ENCODE data around the gene GALNS. TPM values are rescaled to one million over a fixed set of nuclear protein-coding genes. Genes with fewer than 3 reads are reported as not detected.

The GALNS gene
- total and polyA plus RNA-seq, 2 donors (not counting 3 experiments of a cell fraction or from before 2014, with no cell fraction given), result 21.8 to 40.2 TPM

DNA sequence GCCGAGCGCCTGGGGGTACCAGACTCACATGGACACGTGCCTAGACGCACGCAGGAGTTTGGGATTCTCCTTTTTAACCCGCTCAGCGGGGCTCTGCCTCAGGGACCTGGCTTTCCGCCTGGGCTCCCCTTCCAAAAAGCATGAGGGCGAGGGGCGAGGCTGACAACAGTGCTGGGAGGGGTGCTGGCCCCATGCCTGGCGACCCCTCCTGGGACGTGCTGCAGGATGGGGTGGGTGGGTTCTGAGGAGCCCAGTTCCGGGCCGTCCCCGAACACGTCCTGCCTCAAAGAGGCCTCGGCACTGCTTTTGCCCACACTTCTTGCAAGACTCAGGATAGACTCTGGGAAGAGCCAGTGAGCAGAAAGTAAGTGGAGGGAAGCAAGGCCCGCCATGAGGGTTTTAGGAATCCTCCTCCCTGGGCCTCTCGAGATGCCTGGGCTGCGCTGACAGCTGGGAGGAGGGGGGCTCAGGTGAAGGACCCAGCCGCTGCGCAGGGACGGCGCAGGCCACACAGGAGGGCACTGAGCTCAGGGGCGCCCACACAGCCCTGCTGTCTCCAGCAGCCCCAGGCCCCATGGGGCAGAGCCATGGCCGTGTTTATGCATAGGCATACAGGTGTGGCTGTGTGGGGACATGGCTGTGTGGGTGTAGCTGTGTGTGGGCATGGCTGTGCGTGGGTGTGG, 25.1 kb upstream of the GALNS start:
- ChIA-PET CTCF (no interaction called here), POLR2A (no interaction called here)
- H3K4me2 ChIP-seq (ENCODE audit: insufficient read depth, low read length), result no peak overlapping the region
- H3K27ac ChIP-seq (ENCODE audit: insufficient read depth, low read depth, low read length), result no peak overlapping the region
- intact Hi-C loops (cut with micrococcal nuclease), result no loop called here
- no peak overlapping the region for H2AFZ ChIP-seq (ENCODE audit: low read depth, low read length)
- H3K9me1 ChIP-seq (replicated peaks; ENCODE audit: control insufficient read depth, extremely low read depth, insufficient read depth, low read length), result no peaks in the 10 kb centered on the region
- H3K9me3 ChIP-seq (replicated peaks; ENCODE audit: control insufficient read depth, insufficient read depth, low read length), result no peaks in the 10 kb centered on the region
- no TSS peak for BruUV-seq (replicated peaks)
- dilution Hi-C loops (cut with MboI; ENCODE audit: extremely low pct_ligation_motif_present, low sequenced_read_pairs), result no loop called here
- H3K4me3 ChIP-seq (replicated peaks in 1 of 3; ENCODE audit: insufficient read depth in 1 of 3, low read depth in 1 of 3, low read length in 3 of 3), result no peak overlapping the region
- H3K4me1 ChIP-seq (ENCODE audit: control insufficient read depth, extremely low read depth, insufficient read depth, low read length), result no peaks in the 10 kb centered on the region
- FAIRE-seq (no peak), DNase-seq (ENCODE audit: low read depth, low spot score) (no peak)
- H3K27me3 ChIP-seq (ENCODE audit: control insufficient read depth in 2 of 2, insufficient read depth in 2 of 2, low read length in 2 of 2), result no peaks in the 10 kb centered on the region
- no peaks in the 10 kb centered on the region for H3K79me2 ChIP-seq (ENCODE audit: control insufficient read depth, insufficient read depth, low read length)
- no peak overlapping the region for H3K9ac ChIP-seq (replicated peaks; ENCODE audit: extremely low read depth, insufficient read depth, low read length)
- TF ChIP-seq, protein P1, sequence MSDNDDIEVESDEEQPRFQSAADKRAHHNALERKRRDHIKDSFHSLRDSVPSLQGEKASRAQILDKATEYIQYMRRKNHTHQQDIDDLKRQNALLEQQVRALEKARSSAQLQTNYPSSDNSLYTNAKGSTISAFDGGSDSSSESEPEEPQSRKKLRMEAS (IDR thresholded peaks at IDR 0.05; ENCODE audit: insufficient read depth, insufficient read length), result no peak
- TF ChIP-seq POLR2A (IDR thresholded peaks at IDR 0.05; ENCODE audit: low read depth, low read length) (no peak), MYC (IDR thresholded peaks at IDR 0.05; ENCODE audit: low read depth, low read length) (no peak), JUN (IDR thresholded peaks at IDR 0.05; ENCODE audit: borderline replicate concordance, insufficient read depth, insufficient read length, low read depth) (no peak), POLR2AphosphoS5 (IDR thresholded peaks at IDR 0.05; ENCODE audit: insufficient read depth, low read depth, low read length) (no peak), FOS (IDR thresholded peaks at IDR 0.05; ENCODE audit: borderline replicate concordance, insufficient read depth, low read length) (no peak), GATA2 (IDR thresholded peaks at IDR 0.05; ENCODE audit: insufficient read depth, insufficient read length, low read depth, low read length) (no peak), EZH2 (IDR thresholded peaks at IDR 0.05; ENCODE audit: borderline replicate concordance, low read depth, low read length, severe bottlenecking) (no peak)
- TF ChIP-seq, protein P2, sequence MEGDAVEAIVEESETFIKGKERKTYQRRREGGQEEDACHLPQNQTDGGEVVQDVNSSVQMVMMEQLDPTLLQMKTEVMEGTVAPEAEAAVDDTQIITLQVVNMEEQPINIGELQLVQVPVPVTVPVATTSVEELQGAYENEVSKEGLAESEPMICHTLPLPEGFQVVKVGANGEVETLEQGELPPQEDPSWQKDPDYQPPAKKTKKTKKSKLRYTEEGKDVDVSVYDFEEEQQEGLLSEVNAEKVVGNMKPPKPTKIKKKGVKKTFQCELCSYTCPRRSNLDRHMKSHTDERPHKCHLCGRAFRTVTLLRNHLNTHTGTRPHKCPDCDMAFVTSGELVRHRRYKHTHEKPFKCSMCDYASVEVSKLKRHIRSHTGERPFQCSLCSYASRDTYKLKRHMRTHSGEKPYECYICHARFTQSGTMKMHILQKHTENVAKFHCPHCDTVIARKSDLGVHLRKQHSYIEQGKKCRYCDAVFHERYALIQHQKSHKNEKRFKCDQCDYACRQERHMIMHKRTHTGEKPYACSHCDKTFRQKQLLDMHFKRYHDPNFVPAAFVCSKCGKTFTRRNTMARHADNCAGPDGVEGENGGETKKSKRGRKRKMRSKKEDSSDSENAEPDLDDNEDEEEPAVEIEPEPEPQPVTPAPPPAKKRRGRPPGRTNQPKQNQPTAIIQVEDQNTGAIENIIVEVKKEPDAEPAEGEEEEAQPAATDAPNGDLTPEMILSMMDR (IDR thresholded peaks at IDR 0.05; ENCODE audit: extremely low read depth in 1 of 2, insufficient read depth in 1 of 2, low read depth in 1 of 2, low read length in 2 of 2), result no peak
- H3K36me3 ChIP-seq (ENCODE audit: control insufficient read depth in 2 of 2, extremely low read depth in 1 of 2, insufficient read depth in 2 of 2, low read length in 2 of 2), result no peaks in the 10 kb centered on the region
- H4K20me1 ChIP-seq (replicated peaks; ENCODE audit: control insufficient read depth, extremely low read depth, insufficient read depth, low read length), result no peaks in the 10 kb centered on the region
